ENCODE measurements around the gene LZTFL1.
A peak's percentile ranks its signal among the peaks of the same experiment; 100 is the strongest.

LZTFL1 gene

GRCh38 chr3:45781271-45781670 is 60.6 kb downstream of the LZTFL1 start:
- TF ChIP-seq CTCF (conservative IDR thresholded peaks at IDR 0.05; ENCODE audit: low read depth, low read length) = no peak
- H3K4me3 ChIP-seq (ENCODE audit: low read depth, low read length) = no peak overlapping the region
- no peak for DNase-seq (ENCODE audit: low read depth)

- no peak for DNase-seq (ENCODE audit: low read depth)
- H3K4me3 ChIP-seq (ENCODE audit: low read depth, low read length) = no peak overlapping the region
- TF ChIP-seq CTCF (conservative IDR thresholded peaks at IDR 0.05; ENCODE audit: low read depth, low read length) = no peak
Observed at GRCh38 chr3:45779746-45780735, 61.9 kb downstream of the LZTFL1 start.

GRCh38 chr3:45778761-45779201 is 63.1 kb downstream of the LZTFL1 start:
- TF ChIP-seq CTCF (conservative IDR thresholded peaks at IDR 0.05; ENCODE audit: low read depth, low read length) = no peak

GRCh38 chr3:45777746-45778386 is 64.1 kb downstream of the LZTFL1 start:
- no peak overlapping the region for H3K4me3 ChIP-seq (ENCODE audit: low read depth, low read length)
- TF ChIP-seq CTCF (conservative IDR thresholded peaks at IDR 0.05; ENCODE audit: low read depth, low read length) = no peak

More at GRCh38 chr3:45778761-45779201, 63.1 kb downstream of the LZTFL1 start:
- no peak overlapping the region for H3K4me3 ChIP-seq (ENCODE audit: low read depth, low read length)
- DNase-seq (ENCODE audit: low read depth) = no peak

GRCh38 chr3:45777111-45777745 is 64.7 kb downstream of the LZTFL1 start:
- no peak overlapping the region for H3K4me3 ChIP-seq (ENCODE audit: low read depth, low read length)
- no peak for DNase-seq (ENCODE audit: low read depth)
- no peak for TF ChIP-seq CTCF (conservative IDR thresholded peaks at IDR 0.05; ENCODE audit: low read depth, low read length)

More at GRCh38 chr3:45777746-45778386, 64.1 kb downstream of the LZTFL1 start:
- no peak for DNase-seq (ENCODE audit: low read depth)

- no peak overlapping the region for H3K4me3 ChIP-seq (ENCODE audit: low read depth, low read length)
- TF ChIP-seq CTCF (conservative IDR thresholded peaks at IDR 0.05; ENCODE audit: low read depth, low read length) = no peak
- DNase-seq (ENCODE audit: low read depth) = peak; percentile 35
Observed at GRCh38 chr3:45776611-45777010, 65.3 kb downstream of the LZTFL1 start.

Data from choroid plexus epithelial cell (primary cell).